ENCODE data around the gene GNG12.

Gene GNG12

GRCh38 chr1:67752306-67752705 is 81.0 kb downstream of the GNG12 start:
- no peak for DNase-seq (ENCODE audit: low spot score)

- DNase-seq (ENCODE audit: low spot score), result no peak
Measured at GRCh38 chr1:67750691-67751054, 82.6 kb downstream of the GNG12 start.

- no peak for DNase-seq (ENCODE audit: low spot score)
Measured at GRCh38 chr1:67749844-67750690, 83.2 kb downstream of the GNG12 start.

- no peak for DNase-seq (ENCODE audit: low spot score)
Measured at GRCh38 chr1:67749263-67749843, 83.9 kb downstream of the GNG12 start.

GRCh38 chr1:67748630-67749029 is 84.6 kb downstream of the GNG12 start:
- DNase-seq (ENCODE audit: low spot score), result no peak

GRCh38 chr1:67747671-67748546 is 85.4 kb downstream of the GNG12 start:
- DNase-seq (ENCODE audit: low spot score), result no peak

- no peak for DNase-seq (ENCODE audit: low spot score)
Measured at GRCh38 chr1:67745875-67746698, 87.2 kb downstream of the GNG12 start.

GRCh38 chr1:67743072-67743725 is 90.1 kb downstream of the GNG12 start:
- no peak for DNase-seq (ENCODE audit: low spot score)

GRCh38 chr1:67741736-67742135 is 91.5 kb downstream of the GNG12 start:
- DNase-seq (ENCODE audit: low spot score), result no peak

- no peak for DNase-seq (ENCODE audit: low spot score)
Measured at GRCh38 chr1:67741121-67741520, 92.1 kb downstream of the GNG12 start.

GRCh38 chr1:67740543-67740942 is 92.7 kb downstream of the GNG12 start:
- DNase-seq (ENCODE audit: low spot score), result no peak

- no peak for DNase-seq (ENCODE audit: low spot score)
Measured at GRCh38 chr1:67739361-67739760, 93.9 kb downstream of the GNG12 start.

GRCh38 chr1:67738401-67738800 is 94.9 kb downstream of the GNG12 start:
- no peak for DNase-seq (ENCODE audit: low spot score)

- DNase-seq (ENCODE audit: low spot score), result no peak
Measured at GRCh38 chr1:67737875-67738274, 95.4 kb downstream of the GNG12 start.

- no peak for DNase-seq (ENCODE audit: low spot score)
Measured at GRCh38 chr1:67736750-67737149, 96.5 kb downstream of the GNG12 start.

- DNase-seq (ENCODE audit: low spot score), result no peak
Measured at GRCh38 chr1:67735806-67736627, 97.2 kb downstream of the GNG12 start.

GRCh38 chr1:67735206-67735605 is 98.1 kb downstream of the GNG12 start:
- no peak for DNase-seq (ENCODE audit: low spot score)

- DNase-seq (ENCODE audit: low spot score), result no peak
Measured at GRCh38 chr1:67734323-67734690, 99.0 kb downstream of the GNG12 start.

GRCh38 chr1:67733681-67734322 is 99.5 kb downstream of the GNG12 start:
- no peak for DNase-seq (ENCODE audit: low spot score)

GRCh38 chr1:67732750-67733151 is 100.5 kb downstream of the GNG12 start:
- no peak for DNase-seq (ENCODE audit: low spot score)
